Muscle layer of colon (tissue), 2 donors: ENCODE data around the gene GRIK2.

Source experiments
- H3K27ac ChIP-seq: one replicate; pipeline ENCODE4 v1.7.0; 2013; ENCODE audit warnings: low read depth, mild to moderate bottlenecking, low read length, moderate library complexity
- H3K27me3 ChIP-seq, 2 donors: one replicate each; pipeline ENCODE4 v1.7.0; 2013; ENCODE audit warnings: low read length in 2 of 2, mild to moderate bottlenecking in 2 of 2; ENCODE audit not compliant: insufficient read depth in 2 of 2, control insufficient read depth in 1 of 2
- H3K36me3 ChIP-seq: one replicate; pipeline ENCODE4 v1.7.0; 2013; ENCODE audit warnings: mild to moderate bottlenecking, low read length; ENCODE audit not compliant: insufficient read depth
- H3K4me1 ChIP-seq: one replicate; pipeline ENCODE4 v1.7.0; 2013; ENCODE audit warnings: mild to moderate bottlenecking, low read length; ENCODE audit not compliant: insufficient read depth
- H3K4me3 ChIP-seq, 2 donors: one replicate each; pipeline ENCODE4 v1.7.0; 2013; ENCODE audit warnings: low read length in 2 of 2, low read depth in 1 of 2, mild to moderate bottlenecking in 1 of 2, moderate library complexity in 1 of 2
- H3K9ac ChIP-seq: one replicate; pipeline ENCODE4 v1.7.0; 2013; ENCODE audit warnings: low read length
- H3K9me3 ChIP-seq: one replicate; pipeline ENCODE4 v1.7.0; 2013; ENCODE audit warnings: mild to moderate bottlenecking, low read length
- donor health status: abdominal sarcoma.
- donor health status: Adenocarcinoma of cecum.

The GRIK2 gene

DNA sequence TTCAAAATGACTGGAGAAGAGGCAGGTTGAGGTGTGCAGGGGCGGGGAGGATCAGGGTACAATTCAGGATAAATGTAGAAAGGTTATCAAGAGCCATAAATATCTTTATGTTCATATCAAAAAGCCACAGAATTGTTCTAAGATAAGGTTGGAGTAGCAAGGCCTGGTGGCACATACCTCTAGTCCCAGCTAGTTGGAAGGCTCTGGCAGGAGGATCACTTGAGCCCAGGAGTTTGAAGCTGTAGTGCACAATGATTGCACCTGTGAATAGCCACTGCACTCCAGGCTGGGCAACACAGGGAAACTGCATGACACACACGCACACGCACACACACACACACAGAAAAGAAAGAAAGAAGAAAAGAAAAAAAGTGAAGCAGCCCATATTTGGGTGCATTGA is 194.8 kb downstream of the GRIK2 start:
- Histone ChIP-seq H3K27me3 (no peaks in the 10 kb centered on the region), H3K4me3 (no peak overlapping the region), H3K4me1 (no peaks in the 10 kb centered on the region), H3K36me3 (no peaks in the 10 kb centered on the region), H3K9ac (no peak overlapping the region), H3K27ac (no peak overlapping the region), H3K9me3 (no peaks in the 10 kb centered on the region)

- no peak overlapping the region for H3K27ac ChIP-seq
- no peaks in the 10 kb centered on the region for H3K36me3 ChIP-seq
- no peak overlapping the region for H3K4me3 ChIP-seq
- no peak overlapping the region for H3K9ac ChIP-seq
- H3K9me3 ChIP-seq, result no peaks in the 10 kb centered on the region
- H3K27me3 ChIP-seq, result no peaks in the 10 kb centered on the region
- H3K4me1 ChIP-seq, result no peaks in the 10 kb centered on the region
Measured at GRCh38 chr6:101595276-101595675, 201.8 kb downstream of the GRIK2 start.

GRCh38 chr6:101597693-101598092 is 204.2 kb downstream of the GRIK2 start:
- no peak overlapping the region for H3K27ac ChIP-seq
- no peak overlapping the region for H3K9ac ChIP-seq
- no peaks in the 10 kb centered on the region for H3K4me1 ChIP-seq
- no peaks in the 10 kb centered on the region for H3K27me3 ChIP-seq
- no peaks in the 10 kb centered on the region for H3K9me3 ChIP-seq
- H3K36me3 ChIP-seq, result no peaks in the 10 kb centered on the region
- no peak overlapping the region for H3K4me3 ChIP-seq

DNA sequence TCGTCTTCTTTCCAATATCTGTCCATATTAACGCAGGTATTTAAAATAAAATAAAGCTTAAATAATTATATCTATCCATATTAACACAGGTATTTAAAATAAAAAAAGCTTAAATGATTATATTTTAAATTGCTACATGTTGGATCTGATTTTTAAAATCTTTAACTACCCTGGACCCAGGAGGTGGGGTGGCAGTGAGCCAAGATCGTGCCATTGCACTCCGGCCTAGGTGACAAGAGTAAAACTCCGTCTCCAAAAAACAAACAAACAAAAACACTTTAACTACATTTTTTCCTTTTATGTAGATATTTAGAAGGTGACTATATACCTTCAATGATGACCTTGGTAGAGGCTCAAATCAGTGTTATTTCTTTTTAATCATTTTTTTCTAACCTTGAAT is 211.9 kb downstream of the GRIK2 start:
- Histone ChIP-seq H3K36me3 (no peaks in the 10 kb centered on the region), H3K4me1 (no peaks in the 10 kb centered on the region), H3K27me3 (no peaks in the 10 kb centered on the region), H3K9ac (no peak overlapping the region), H3K27ac (no peak overlapping the region), H3K9me3 (no peaks in the 10 kb centered on the region), H3K4me3 (no peak overlapping the region)

- H3K27me3 ChIP-seq, result no peaks in the 10 kb centered on the region
- no peaks in the 10 kb centered on the region for H3K9me3 ChIP-seq
- H3K9ac ChIP-seq, result no peak overlapping the region
- H3K27ac ChIP-seq, result no peak overlapping the region
- no peak overlapping the region for H3K4me3 ChIP-seq
- H3K4me1 ChIP-seq, result no peaks in the 10 kb centered on the region
- no peaks in the 10 kb centered on the region for H3K36me3 ChIP-seq
Measured at GRCh38 chr6:101605874-101606273, 212.4 kb downstream of the GRIK2 start.

GRCh38 chr6:101607111-101607690 is 213.7 kb downstream of the GRIK2 start:
- Histone ChIP-seq H3K4me3 (no peak overlapping the region), H3K4me1 (no peaks in the 10 kb centered on the region), H3K36me3 (no peaks in the 10 kb centered on the region), H3K9ac (no peak overlapping the region), H3K27me3 (no peaks in the 10 kb centered on the region), H3K9me3 (no peaks in the 10 kb centered on the region), H3K27ac (no peak overlapping the region)

GRCh38 chr6:101608703-101609102 is 215.2 kb downstream of the GRIK2 start:
- Histone ChIP-seq H3K4me3 (no peak overlapping the region), H3K4me1 (no peaks in the 10 kb centered on the region), H3K27ac (no peak overlapping the region), H3K27me3 (no peaks in the 10 kb centered on the region), H3K9ac (no peak overlapping the region), H3K36me3 (no peaks in the 10 kb centered on the region), H3K9me3 (no peaks in the 10 kb centered on the region)

DNA sequence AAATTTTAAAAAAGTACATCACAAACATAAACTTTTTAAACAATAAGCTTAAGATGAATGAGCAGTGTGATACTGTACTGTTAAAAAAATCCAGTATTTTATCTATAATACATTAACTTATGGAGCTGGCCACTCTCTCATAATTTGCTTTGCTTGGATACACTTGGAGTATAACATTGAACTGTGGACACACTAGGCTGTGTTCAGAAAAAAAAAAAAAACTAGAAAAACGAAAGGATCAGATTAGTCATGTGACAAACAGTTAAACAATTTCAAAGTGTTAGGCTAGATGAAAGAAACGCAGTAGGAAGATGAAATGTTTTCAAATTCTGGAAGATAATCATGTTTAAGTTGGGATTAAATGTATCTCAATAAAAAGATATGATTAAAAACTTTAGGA is 220.0 kb downstream of the GRIK2 start:
- H3K4me3 ChIP-seq, result no peak overlapping the region
- no peaks in the 10 kb centered on the region for H3K36me3 ChIP-seq
- no peaks in the 10 kb centered on the region for H3K9me3 ChIP-seq
- H3K9ac ChIP-seq, result no peak overlapping the region
- H3K27me3 ChIP-seq, result no peaks in the 10 kb centered on the region
- H3K4me1 ChIP-seq, result no peaks in the 10 kb centered on the region
- H3K27ac ChIP-seq, result no peak overlapping the region

DNA sequence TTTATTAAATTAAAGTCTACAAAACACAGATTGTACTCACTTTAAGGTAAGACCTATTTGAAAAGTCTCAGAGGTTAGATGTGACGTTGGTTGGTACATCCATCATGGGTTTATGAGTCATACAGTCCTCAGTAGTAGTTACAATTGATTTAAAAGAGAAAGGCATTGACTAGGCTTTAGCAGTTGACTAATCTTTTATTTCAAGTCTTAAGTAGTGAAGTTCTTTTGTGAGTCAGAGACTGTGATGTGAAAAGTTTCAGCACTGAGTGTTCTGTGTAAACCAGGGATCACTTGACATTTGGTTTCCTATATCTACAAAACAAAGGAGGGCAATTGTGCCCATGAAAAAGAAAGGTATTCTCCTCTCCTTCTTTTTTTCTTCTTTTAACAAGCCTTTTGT is 221.3 kb downstream of the GRIK2 start:
- no peaks in the 10 kb centered on the region for H3K36me3 ChIP-seq
- H3K9me3 ChIP-seq, result no peaks in the 10 kb centered on the region
- no peak overlapping the region for H3K27ac ChIP-seq
- no peaks in the 10 kb centered on the region for H3K27me3 ChIP-seq
- no peak overlapping the region for H3K9ac ChIP-seq
- H3K4me1 ChIP-seq, result no peaks in the 10 kb centered on the region
- no peak overlapping the region for H3K4me3 ChIP-seq

GRCh38 chr6:101626269-101626668 is 232.8 kb downstream of the GRIK2 start:
- Histone ChIP-seq H3K27me3 (no peaks in the 10 kb centered on the region), H3K4me1 (no peaks in the 10 kb centered on the region), H3K36me3 (no peaks in the 10 kb centered on the region), H3K9ac (no peak overlapping the region), H3K27ac (no peak overlapping the region), H3K4me3 (no peak overlapping the region), H3K9me3 (no peaks in the 10 kb centered on the region)

- Histone ChIP-seq H3K9ac (no peak overlapping the region), H3K4me1 (no peaks in the 10 kb centered on the region), H3K27me3 (no peaks in the 10 kb centered on the region), H3K4me3 (no peak overlapping the region), H3K9me3 (no peaks in the 10 kb centered on the region), H3K27ac (no peak overlapping the region), H3K36me3 (no peaks in the 10 kb centered on the region)
Measured at GRCh38 chr6:101630941-101631340, 237.4 kb downstream of the GRIK2 start.

- H3K4me1 ChIP-seq, result no peaks in the 10 kb centered on the region
- H3K36me3 ChIP-seq, result no peaks in the 10 kb centered on the region
- H3K9ac ChIP-seq, result no peak overlapping the region
- no peaks in the 10 kb centered on the region for H3K9me3 ChIP-seq
- no peak overlapping the region for H3K27ac ChIP-seq
- no peak overlapping the region for H3K4me3 ChIP-seq
- no peaks in the 10 kb centered on the region for H3K27me3 ChIP-seq
Measured at GRCh38 chr6:101633081-101633480, 239.6 kb downstream of the GRIK2 start.
